Endothelial cell of umbilical vein (primary cell): ENCODE results near the gene OR10H1. TPM values are rescaled to one million over a fixed set of nuclear protein-coding genes. Genes with fewer than 3 reads are reported as not detected.

ENCODE experiments used
- BruUV-seq: library from RNA; stranded (reverse); fragments of 400-500 nt; replicated peaks from 2 replicates; lab custom pipeline; 2021; lab: Mats Ljungman, UMichigan
- CTCF ChIA-PET: fragments of 300-600, 350-600 bp; sonication (Branson Sonifier 250); formaldehyde crosslinking; loops from one replicate; lab custom pipeline; 2021; ENCODE audit warnings: antibody characterized with exemption, inconsistent platforms; lab: Charles Lee
- POLR2A ChIA-PET: fragments of 300-600, 350-600 bp; sonication (Branson Sonifier 250); formaldehyde crosslinking; loops from one replicate; lab custom pipeline; 2021; ENCODE audit warnings: antibody characterized with exemption, inconsistent platforms; lab: Charles Lee
- DNase-seq: peaks from one replicate; pipeline ENCODE4 v3.0.0-alpha.2; 2011; ENCODE audit warnings: low read depth, low spot score
- FAIRE-seq: peaks from 2 replicates; lab custom pipeline; 2011; peaks lifted over from hg19 to GRCh38; lab: Jason Lieb, UNC
- H2AFZ ChIP-seq: 2 replicates; pipeline ENCODE4 v1.6.0; 2012; ENCODE audit warnings: low read depth, low read length, control low read depth, inconsistent platforms
- H3K27ac ChIP-seq: 2 replicates; pipeline ENCODE4 v1.5.1; 2011; ENCODE audit warnings: low read depth, mild to moderate bottlenecking, control low read depth, low read length, moderate library complexity; ENCODE audit not compliant: insufficient read depth
- H3K27me3 ChIP-seq, 2 experiments: 2 replicates each; pipeline versions ENCODE4 v1.6.0 to v1.6.1; 2011; ENCODE audit warnings: low read length in 2 of 2, mixed read lengths in 1 of 2; ENCODE audit not compliant: control insufficient read depth in 2 of 2, insufficient read depth in 2 of 2
- H3K36me3 ChIP-seq, 2 experiments: 2 replicates in 1 of 2; 3 replicates in 1 of 2; pipeline ENCODE4 v1.5.1; 2011; ENCODE audit warnings: low read length in 2 of 2, mild to moderate bottlenecking in 1 of 2, moderate library complexity in 1 of 2; ENCODE audit not compliant: control insufficient read depth in 2 of 2, insufficient read depth in 2 of 2; ENCODE audit errors: extremely low read depth in 1 of 2
- H3K4me1 ChIP-seq: 3 replicates; pipeline ENCODE4 v1.5.1; 2011; ENCODE audit warnings: mild to moderate bottlenecking, low read length; ENCODE audit not compliant: control insufficient read depth, insufficient read depth; ENCODE audit errors: extremely low read depth
- H3K4me2 ChIP-seq: 2 replicates; pipeline ENCODE4 v1.6.1; 2011; ENCODE audit warnings: low read length, control low read depth, mixed read lengths; ENCODE audit not compliant: insufficient read depth
- H3K4me3 ChIP-seq, 3 experiments: fragments of 200-600 bp in 1 of 3; sonication (generic), shearing (Covaris generic) in 1 of 3; replicated peaks in 1 of 3; 2 replicates each; pipeline ENCODE4 v1.5.1; 2011 to 2016; ENCODE audit warnings: control low read depth in 3 of 3, low read length in 3 of 3, mild to moderate bottlenecking in 2 of 3, inconsistent platforms in 1 of 3, low read depth in 1 of 3, moderate library complexity in 1 of 3; ENCODE audit not compliant: insufficient read depth in 1 of 3
- H3K79me2 ChIP-seq: 2 replicates; pipeline ENCODE4 v1.6.0; 2012; ENCODE audit warnings: low read length, inconsistent platforms; ENCODE audit not compliant: control insufficient read depth, insufficient read depth
- H3K9ac ChIP-seq: replicated peaks from 2 replicates; pipeline ENCODE3; 2011; ENCODE audit warnings: low read length, control low read depth; ENCODE audit not compliant: insufficient read depth; ENCODE audit errors: extremely low read depth
- H3K9me1 ChIP-seq: replicated peaks from 3 replicates; pipeline ENCODE4 v1.6.0; 2011; ENCODE audit warnings: mild to moderate bottlenecking, low read length; ENCODE audit not compliant: control insufficient read depth, insufficient read depth; ENCODE audit errors: extremely low read depth
- H3K9me3 ChIP-seq: replicated peaks from 2 replicates; pipeline ENCODE4 v1.5.1; 2012; ENCODE audit warnings: low read length, inconsistent platforms; ENCODE audit not compliant: control insufficient read depth, insufficient read depth
- H4K20me1 ChIP-seq: replicated peaks from 2 replicates; pipeline ENCODE3; 2011; ENCODE audit warnings: mild to moderate bottlenecking, low read length; ENCODE audit not compliant: control insufficient read depth, insufficient read depth; ENCODE audit errors: extremely low read depth
- CTCF ChIP-seq, 2 donors: IDR thresholded peaks; 1 replicate in 1 of 2; 2 replicates in 1 of 2; pipeline ENCODE4 v1.5.1; 2011; ENCODE audit warnings: low read length in 2 of 2, mild to moderate bottlenecking in 2 of 2, moderate library complexity in 2 of 2, control low read depth in 1 of 2, inconsistent platforms in 1 of 2, low read depth in 1 of 2; ENCODE audit not compliant: insufficient read depth in 1 of 2; ENCODE audit errors: extremely low read depth in 1 of 2
- EZH2 ChIP-seq: IDR thresholded peaks from 2 replicates; pipeline ENCODE4 v1.6.1; 2012; ENCODE audit warnings: borderline replicate concordance, low read depth, mild to moderate bottlenecking, moderate library complexity, low read length, inconsistent platforms; ENCODE audit not compliant: severe bottlenecking
- FOS ChIP-seq: IDR thresholded peaks from 2 replicates; pipeline ENCODE4 v1.6.1; 2011; ENCODE audit warnings: mild to moderate bottlenecking, low read length, moderate library complexity, borderline replicate concordance; ENCODE audit not compliant: insufficient read depth
- GATA2 ChIP-seq: IDR thresholded peaks from 2 replicates; pipeline ENCODE4 v1.7.0; 2011; ENCODE audit warnings: low read depth, mild to moderate bottlenecking, moderate library complexity, mixed read lengths, low read length; ENCODE audit not compliant: insufficient read length, insufficient read depth
- JUN ChIP-seq: IDR thresholded peaks from 2 replicates; pipeline ENCODE4 v1.6.1; 2011; ENCODE audit warnings: borderline replicate concordance, low read depth; ENCODE audit not compliant: insufficient read length, insufficient read depth
- MAX ChIP-seq: IDR thresholded peaks from 2 replicates; pipeline ENCODE4 v1.6.1; 2011; ENCODE audit not compliant: insufficient read depth, insufficient read length
- MYC ChIP-seq: IDR thresholded peaks from one replicate; pipeline ENCODE4 v1.6.1; 2011; ENCODE audit warnings: mild to moderate bottlenecking, low read depth, low read length
- POLR2A ChIP-seq: IDR thresholded peaks from 2 replicates; pipeline ENCODE4 v1.6.1; 2012; ENCODE audit warnings: low read depth, mild to moderate bottlenecking, control low read depth, low read length
- POLR2AphosphoS5 ChIP-seq: IDR thresholded peaks from 2 replicates; pipeline ENCODE4 v1.6.1; 2012; ENCODE audit warnings: low read depth, mild to moderate bottlenecking, control low read depth, low read length, moderate library complexity; ENCODE audit not compliant: insufficient read depth
- dilution Hi-C: fragments of 300-500 bp; cut with MboI; formaldehyde crosslinking; loops from one replicate; pipeline ENCODE4 v1.15.0; 2019; ENCODE audit warnings: low sequenced_read_pairs; ENCODE audit not compliant: extremely low pct_ligation_motif_present
- intact Hi-C: fragments of 100-400 bp; cut with micrococcal nuclease; formaldehyde crosslinking; loops from one replicate; pipeline ENCODE4 v1.10.0; 2022
- polyA plus RNA-seq, 4 experiments: library from polyadenylated mRNA; depleted of rRNA in 3 of 4; stranded (reverse) in 3 of 4; unstranded in 1 of 4; fragments of >200 nt; gene quantifications; 2 replicates each; pipeline versions ENCODE4 v1.2.1 to v1.2.3, GENCODE V29; 2011 to 2012; ENCODE audit warnings: missing spikeins in 1 of 4
- total RNA-seq: library from RNA; stranded (reverse); gene quantifications from 2 replicates; pipeline ENCODE4 v1.2.3, GENCODE V29; 2021

OR10H1 gene
- total and polyA plus RNA-seq, 2 donors (not counting 3 experiments of a cell fraction or from before 2014, with no cell fraction given), result not detected

GRCh38 chr19:15812060-15812722, 3.3 kb downstream of the OR10H1 start:
- H3K36me3 ChIP-seq, result no peaks in the 10 kb centered on the region
- no TSS peak for BruUV-seq
- no peak overlapping the region for H3K4me2 ChIP-seq
- H3K9me3 ChIP-seq, result no peaks in the 10 kb centered on the region
- intact Hi-C loops (no loop called here), dilution Hi-C loops (no loop called here)
- no peak overlapping the region for H2AFZ ChIP-seq
- ChIA-PET POLR2A (no interaction called here), CTCF (no interaction called here)
- FAIRE-seq (no peak), DNase-seq (no peak)
- H3K9ac ChIP-seq, result no peak overlapping the region
- no peaks in the 10 kb centered on the region for H3K27me3 ChIP-seq
- H3K4me1 ChIP-seq, result no peaks in the 10 kb centered on the region
- H4K20me1 ChIP-seq, result no peaks in the 10 kb centered on the region
- no peaks in the 10 kb centered on the region for H3K79me2 ChIP-seq
- TF ChIP-seq JUN (no peak), CTCF (IDR thresholded peaks at IDR 0.05; ENCODE audit: extremely low read depth in 1 of 2, insufficient read depth in 1 of 2, low read depth in 1 of 2, low read length in 2 of 2) (no peak), POLR2A (no peak), POLR2AphosphoS5 (no peak), GATA2 (no peak), MAX (no peak), FOS (no peak), EZH2 (no peak), MYC (no peak)
- H3K4me3 ChIP-seq, result no peak overlapping the region
- H3K9me1 ChIP-seq, result no peaks in the 10 kb centered on the region
- no peak overlapping the region for H3K27ac ChIP-seq
